KMS-11 (cell line): ENCODE data around the gene AP3B1.

Experiments
- H2AFZ ChIP-seq: fragments of 200-600 bp; sonication (generic); 2 replicates; pipeline ENCODE4 v1.6.1; 2016; ENCODE audit warnings: antibody characterized with exemption, mixed run types, low read depth
- H3K27ac ChIP-seq: fragments of 200-600 bp; sonication (generic); 2 replicates; pipeline ENCODE4 v1.6.1; 2016; ENCODE audit warnings: mild to moderate bottlenecking, mixed run types
- H3K27me3 ChIP-seq: fragments of 200-600 bp; sonication (generic); 2 replicates; pipeline ENCODE4 v1.6.1; 2017; ENCODE audit warnings: mild to moderate bottlenecking, low read depth, mixed run types, moderate library complexity; ENCODE audit not compliant: insufficient read depth
- H3K36me3 ChIP-seq: fragments of 200-600 bp; sonication (generic); 2 replicates; pipeline ENCODE4 v1.6.1; 2017; ENCODE audit warnings: mild to moderate bottlenecking, mixed run types; ENCODE audit not compliant: insufficient read depth
- H3K4me1 ChIP-seq: fragments of 200-600 bp; sonication (generic); 2 replicates; pipeline ENCODE4 v1.6.1; 2016; ENCODE audit warnings: mild to moderate bottlenecking, low read depth, mixed run types; ENCODE audit not compliant: poor library complexity, severe bottlenecking
- H3K4me2 ChIP-seq: fragments of 200-600 bp; sonication (generic); 2 replicates; pipeline ENCODE4 v1.7.0; 2016; ENCODE audit warnings: mild to moderate bottlenecking, mixed run types
- H3K4me3 ChIP-seq: fragments of 200-600 bp; sonication (generic); IDR thresholded peaks from 2 replicates; pipeline ENCODE4 v1.6.1; 2017; ENCODE audit warnings: low read depth, low read length, mixed read lengths; ENCODE audit not compliant: insufficient read depth
- H3K79me2 ChIP-seq: fragments of 200-600 bp; sonication (generic); 2 replicates; pipeline ENCODE4 v1.6.1; 2016; ENCODE audit warnings: low read depth, mixed run types; ENCODE audit not compliant: insufficient read depth
- H3K9ac ChIP-seq: fragments of 200-600 bp; sonication (generic); 2 replicates; pipeline ENCODE4 v1.6.1; 2016; ENCODE audit warnings: mild to moderate bottlenecking, mixed run types
- H4K20me1 ChIP-seq: fragments of 200-600 bp; sonication (generic); 2 replicates; pipeline ENCODE4 v1.6.1; 2016; ENCODE audit warnings: mild to moderate bottlenecking, mixed run types; ENCODE audit not compliant: insufficient read depth
- CTCF ChIP-seq: fragments of 200-600 bp; sonication (generic); conservative IDR thresholded peaks from 2 replicates; pipeline ENCODE4 v1.6.1; 2017; ENCODE audit warnings: low read depth, mild to moderate bottlenecking, antibody characterized with exemption, low read length, moderate library complexity, mixed read lengths

Gene AP3B1

GRCh38 chr5:78063495-78063894 lies 231.0 kb downstream of the AP3B1 start:
- Histone ChIP-seq H3K27ac (no peak overlapping the region), H3K36me3 (no peaks in the 10 kb centered on the region), H3K79me2 (no peaks in the 10 kb centered on the region), H2AFZ (no peak overlapping the region), H3K4me3 (no peak overlapping the region), H4K20me1 (no peaks in the 10 kb centered on the region), H3K4me1 (no peaks in the 10 kb centered on the region), H3K27me3 (no peaks in the 10 kb centered on the region), H3K4me2 (no peak overlapping the region), H3K9ac (no peak overlapping the region)
- TF ChIP-seq CTCF, result no peak

- Histone ChIP-seq H3K36me3 (no peaks in the 10 kb centered on the region), H3K79me2 (no peaks in the 10 kb centered on the region), H3K27me3 (no peaks in the 10 kb centered on the region), H3K4me1 (no peaks in the 10 kb centered on the region), H2AFZ (no peak overlapping the region), H3K4me3 (no peak overlapping the region), H4K20me1 (no peaks in the 10 kb centered on the region), H3K9ac (no peak overlapping the region), H3K4me2 (no peak overlapping the region), H3K27ac (no peak overlapping the region)
- no peak for TF ChIP-seq CTCF
These were observed 231.9 kb downstream of the AP3B1 start for GRCh38 chr5:78062645-78063044.

- Histone ChIP-seq H3K4me1 (no peaks in the 10 kb centered on the region), H3K4me2 (no peak overlapping the region), H3K4me3 (no peak overlapping the region), H3K27ac (no peak overlapping the region), H3K79me2 (no peaks in the 10 kb centered on the region), H3K27me3 (no peaks in the 10 kb centered on the region), H2AFZ (no peak overlapping the region), H4K20me1 (no peaks in the 10 kb centered on the region), H3K9ac (no peak overlapping the region), H3K36me3 (no peaks in the 10 kb centered on the region)
- no peak for TF ChIP-seq CTCF
These were observed 234.1 kb downstream of the AP3B1 start for GRCh38 chr5:78060421-78060820.

GRCh38 chr5:78058625-78059024 lies 235.9 kb downstream of the AP3B1 start:
- no peak overlapping the region for H3K4me2 ChIP-seq
- no peak overlapping the region for H3K27ac ChIP-seq
- H3K27me3 ChIP-seq, result no peaks in the 10 kb centered on the region
- H3K9ac ChIP-seq, result no peak overlapping the region
- H3K4me3 ChIP-seq, result no peak overlapping the region
- no peaks in the 10 kb centered on the region for H3K4me1 ChIP-seq
- no peaks in the 10 kb centered on the region for H3K36me3 ChIP-seq
- H4K20me1 ChIP-seq, result no peaks in the 10 kb centered on the region
- no peaks in the 10 kb centered on the region for H3K79me2 ChIP-seq
- H2AFZ ChIP-seq, result no peak overlapping the region
- no peak for TF ChIP-seq CTCF
